ENCODE results near the gene MUCL3. TPM values are rescaled to one million over a fixed set of nuclear protein-coding genes. Genes with fewer than 3 reads are reported as not detected.

MUCL3 gene
- total RNA-seq, 2 experiments from 2014 or later: not detected

DNA sequence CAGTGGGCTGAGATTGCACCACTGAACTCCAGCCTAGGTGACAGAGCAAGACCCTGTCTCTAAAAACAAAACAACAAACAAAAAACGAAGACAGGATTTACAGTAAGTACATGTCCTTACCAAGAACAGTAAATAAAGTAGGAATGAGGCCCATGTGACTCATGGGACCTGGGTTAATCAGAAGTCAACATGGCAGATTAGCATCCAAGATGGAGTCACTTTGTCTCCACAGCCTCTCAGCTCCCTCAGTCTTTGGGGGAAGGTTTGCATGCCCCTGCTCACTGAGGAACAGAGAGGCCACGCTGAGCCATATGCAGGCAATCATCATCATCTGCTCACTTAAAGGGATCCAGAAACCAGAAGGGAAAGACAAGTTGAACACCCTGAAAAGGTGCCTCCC is 61.7 kb downstream of the MUCL3 start:
- Mint-ChIP-seq H3K27ac (no peak overlapping the region), H3K4me3 (no peak overlapping the region), H3K4me1 (ENCODE audit: low read depth) (peaks cover 8% of the 10 kb centered on the region), H3K36me3 (ENCODE audit: low read depth) (no peaks in the 10 kb centered on the region), H3K9me3 (no peaks in the 10 kb centered on the region), H3K27me3 (peaks cover 7% of the 10 kb centered on the region)
- TF ChIP-seq CTCF (IDR thresholded peaks at IDR 0.05): no peak
- DNase-seq: no peak
- intact Hi-C loops (cut with micrococcal nuclease): no loop called here
- CTCF ChIA-PET: interaction anchor here (1.0 to 2.6 kb wide), 2 partner anchors 85 to 87 kb away, joined by 3 to 7 read pairs; no protein-coding TSS in a partner anchor
- no peak for ATAC-seq
- POLR2A ChIA-PET: no interaction called here

Other genes starting within 250 kb of the MUCL3 start
- gene NRM, start 250.0 kb upstream of the MUCL3 start, total RNA-seq: 10 to 100 TPM; 21.0 to 22.0 TPM
- 10 to 100 TPM; 80.4 to 90.7 TPM for gene MDC1, start 223.7 kb upstream of the MUCL3 start, total RNA-seq
- gene TUBB, start 220.6 kb upstream of the MUCL3 start, total RNA-seq: 1,000 to 10,000 TPM; 1,556 to 1,579 TPM
- 100 to 1,000 TPM; 135 TPM for gene FLOT1, start 198.3 kb upstream of the MUCL3 start, total RNA-seq
- gene IER3, start 196.4 kb upstream of the MUCL3 start, total RNA-seq: 100 to 1,000 TPM; 375 to 386 TPM
- gene DDR1, start 56.5 kb upstream of the MUCL3 start, total RNA-seq: 10 to 100 TPM; 14.4 to 14.5 TPM
- gene GTF2H4, start 32.8 kb upstream of the MUCL3 start, total RNA-seq: 10 to 100 TPM; 37.1 to 41.9 TPM
- gene VARS2, start 26.7 kb upstream of the MUCL3 start, total RNA-seq: 10 to 100 TPM; 83.0 to 84.0 TPM
- not detected for gene SFTA2, start 8.8 kb upstream of the MUCL3 start, total RNA-seq
- gene MUC21, start 42.7 kb downstream of the MUCL3 start, total RNA-seq: not detected
- not detected for gene MUC22, start 69.5 kb downstream of the MUCL3 start, total RNA-seq
- gene C6orf15, start 171.6 kb downstream of the MUCL3 start, total RNA-seq: not detected
- gene PSORS1C1, start 173.8 kb downstream of the MUCL3 start, total RNA-seq: not detected
- gene CDSN, start 179.5 kb downstream of the MUCL3 start, total RNA-seq: not detected
- not detected for gene PSORS1C2, start 198.1 kb downstream of the MUCL3 start, total RNA-seq
- gene CCHCR1, start 216.8 kb downstream of the MUCL3 start, total RNA-seq: 10 to 100 TPM; 39.2 to 39.8 TPM
- 10 to 100 TPM; 91.9 to 92.9 TPM for gene TCF19, start 217.6 kb downstream of the MUCL3 start, total RNA-seq
- not detected for gene POU5F1, start 229.7 kb downstream of the MUCL3 start, total RNA-seq

Measured in activated CD8-positive, alpha-beta T cell treated with anti-CD3 and anti-CD28 coated beads for 36 hours (primary cell).